Psoas muscle (tissue), 8 donors: Measurements from ENCODE around the gene NFKB2. TPM values are rescaled to one million over a fixed set of nuclear protein-coding genes. Genes with fewer than 3 reads are reported as not detected.

Experiments
- ATAC-seq, 4 donors: fragments of 200-7000 bp; cut with Tn5 transposase; one replicate each; pipeline ENCODE4 v1.9.1; 2020; ENCODE audit warnings: moderate library complexity in 3 of 4, mild to moderate bottlenecking in 2 of 4
- DNase-seq, 2 donors: peaks; one replicate each; pipeline ENCODE4 v3.0.0-alpha.2; 2020
- H3K27ac ChIP-seq: fragments of 200-600 bp; one replicate; pipeline ENCODE4 v1.8.0; 2022
- H3K27me3 ChIP-seq, 3 donors: fragments of 200-600 bp in 1 of 3; one replicate each; pipeline versions ENCODE4 v1.6.1 to v1.8.0; 2013 to 2022; ENCODE audit warnings: low read length in 2 of 3, mild to moderate bottlenecking in 2 of 3, moderate library complexity in 1 of 3; ENCODE audit not compliant: insufficient read depth in 3 of 3
- H3K36me3 ChIP-seq, 2 donors: fragments of 200-600 bp in 1 of 2; one replicate each; pipeline versions ENCODE4 v1.6.1 to v1.8.0; 2013 to 2022; ENCODE audit warnings: low read depth in 1 of 2, mild to moderate bottlenecking in 1 of 2, moderate library complexity in 1 of 2; ENCODE audit not compliant: insufficient read depth in 1 of 2
- H3K4me1 ChIP-seq: fragments of 200-600 bp; one replicate; pipeline ENCODE4 v1.8.0; 2022
- H3K4me3 ChIP-seq: fragments of 200-600 bp; one replicate; pipeline ENCODE4 v1.8.0; 2022; ENCODE audit warnings: mild to moderate bottlenecking
- H3K9me3 ChIP-seq: fragments of 200-600 bp; one replicate; pipeline ENCODE4 v1.8.0; 2022
- WGBS, 3 donors: extraction: QIAGEN DNeasy Blood & Tissue Kit; methylation state at CpG; one replicate each; pipeline versions ENCODE4 v1.1.6 to v1.1.7; 2013; 5-methylcytosine and 5-hydroxymethylcytosine counted together
- intact Hi-C, 2 donors: fragments of 100-400 bp; cut with DNase I; formaldehyde crosslinking; loops; one replicate each; pipeline versions ENCODE4 v1.11.0 to v1.14.2; 2022
- polyA plus RNA-seq, 3 donors: library from polyadenylated mRNA; stranded (reverse); fragments of 200-250 nt; gene quantifications; one replicate each; pipeline ENCODE4 v1.2.3, GENCODE V29; 2013
- total RNA-seq, 4 donors: library from RNA; stranded (reverse); fragmentation: NEBNext Ultra II Directional in 2 of 4; extraction: Animal tissue kit (Norgen Biotek cat#: 25700) in 2 of 4; gene quantifications; one replicate each; pipeline versions ENCODE4 v1.2.1 to v1.2.4, GENCODE V29; 2021 to 2023
- TF ChIP-seq, protein P1 (sequence below): fragments of 200-600 bp; IDR thresholded peaks from one replicate; pipeline ENCODE4 v1.8.0; 2022; ENCODE audit warnings: antibody characterized with exemption
- donor health status: healthy with polysubstance abuse.
- donor health status: DM: no; HTN: no; CAD: no; lungs with moderate emphysema.
- donor health status: Bipolar disorder and iron deficiency.
- donor health status: healthy.
- donor health status: DM: yes; HTN: yes; CAD: no.
- donor health status: DM: no; HTN: no; CAD: no.
- donor health status: DM: no; HTN: no; CAD: no.
- donor health status: DM: yes; HTN: yes; CAD: no.

Gene NFKB2
- total and polyA plus RNA-seq, 7 donors, result 8.3 to 86.0 (median 12.6) TPM

DNA sequence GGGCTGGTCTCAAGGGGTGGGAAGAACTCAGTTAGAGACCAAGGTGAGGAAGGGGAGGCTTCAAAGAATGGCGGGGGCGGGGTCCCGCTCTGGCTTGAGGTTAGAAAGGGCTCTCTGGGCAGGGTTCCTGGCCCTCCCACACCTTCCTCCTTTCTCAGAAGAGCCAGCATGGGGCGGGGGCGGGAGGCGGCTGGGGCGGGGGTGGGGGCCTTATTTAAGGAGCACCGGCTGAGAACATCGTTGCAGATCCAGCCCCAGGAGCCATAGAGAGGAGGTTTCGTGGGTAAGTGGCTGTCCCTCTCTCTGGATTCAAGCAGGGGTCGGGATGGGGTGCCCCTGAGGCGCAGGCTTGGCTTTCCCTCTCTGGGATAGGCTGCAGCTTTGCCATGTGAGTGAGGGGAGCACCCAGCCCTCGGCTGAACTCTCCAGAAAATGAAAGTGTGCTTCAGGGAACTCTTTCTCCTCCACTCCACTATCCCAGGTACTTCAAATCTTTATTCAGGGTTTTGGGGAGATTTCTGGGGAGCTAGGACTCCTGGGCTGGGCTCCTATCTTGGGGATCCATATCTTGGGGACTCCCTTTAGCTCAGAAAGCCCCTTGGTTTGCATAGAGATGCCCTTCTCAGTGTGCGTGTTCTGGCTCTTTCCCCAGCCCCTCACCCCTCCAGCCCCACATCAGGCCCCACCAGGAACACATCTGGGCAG lies 40.2 kb downstream of the NFKB2 start:
- Histone ChIP-seq H3K4me3 (peak overlapping the region; percentile 32), H3K27me3 (peaks cover 0 to 16% (median 3%) of the 10 kb centered on the region in 3 donors), H3K27ac (no peak overlapping the region), H3K9me3 (no peaks in the 10 kb centered on the region), H3K4me1 (peaks cover 7% of the 10 kb centered on the region), H3K36me3 (no peaks in the 10 kb centered on the region)
- ATAC-seq, result no peak
- peak in 1 of 2 donors; percentile 31 for DNase-seq
- 10 to 15% (median 15%) methylated on average over 10 to 14 of the region's 14 CpGs for WGBS, 3 donors
- intact Hi-C loops, result no loop called here
- TF ChIP-seq, protein P1, sequence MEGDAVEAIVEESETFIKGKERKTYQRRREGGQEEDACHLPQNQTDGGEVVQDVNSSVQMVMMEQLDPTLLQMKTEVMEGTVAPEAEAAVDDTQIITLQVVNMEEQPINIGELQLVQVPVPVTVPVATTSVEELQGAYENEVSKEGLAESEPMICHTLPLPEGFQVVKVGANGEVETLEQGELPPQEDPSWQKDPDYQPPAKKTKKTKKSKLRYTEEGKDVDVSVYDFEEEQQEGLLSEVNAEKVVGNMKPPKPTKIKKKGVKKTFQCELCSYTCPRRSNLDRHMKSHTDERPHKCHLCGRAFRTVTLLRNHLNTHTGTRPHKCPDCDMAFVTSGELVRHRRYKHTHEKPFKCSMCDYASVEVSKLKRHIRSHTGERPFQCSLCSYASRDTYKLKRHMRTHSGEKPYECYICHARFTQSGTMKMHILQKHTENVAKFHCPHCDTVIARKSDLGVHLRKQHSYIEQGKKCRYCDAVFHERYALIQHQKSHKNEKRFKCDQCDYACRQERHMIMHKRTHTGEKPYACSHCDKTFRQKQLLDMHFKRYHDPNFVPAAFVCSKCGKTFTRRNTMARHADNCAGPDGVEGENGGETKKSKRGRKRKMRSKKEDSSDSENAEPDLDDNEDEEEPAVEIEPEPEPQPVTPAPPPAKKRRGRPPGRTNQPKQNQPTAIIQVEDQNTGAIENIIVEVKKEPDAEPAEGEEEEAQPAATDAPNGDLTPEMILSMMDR, result no peak

DNA sequence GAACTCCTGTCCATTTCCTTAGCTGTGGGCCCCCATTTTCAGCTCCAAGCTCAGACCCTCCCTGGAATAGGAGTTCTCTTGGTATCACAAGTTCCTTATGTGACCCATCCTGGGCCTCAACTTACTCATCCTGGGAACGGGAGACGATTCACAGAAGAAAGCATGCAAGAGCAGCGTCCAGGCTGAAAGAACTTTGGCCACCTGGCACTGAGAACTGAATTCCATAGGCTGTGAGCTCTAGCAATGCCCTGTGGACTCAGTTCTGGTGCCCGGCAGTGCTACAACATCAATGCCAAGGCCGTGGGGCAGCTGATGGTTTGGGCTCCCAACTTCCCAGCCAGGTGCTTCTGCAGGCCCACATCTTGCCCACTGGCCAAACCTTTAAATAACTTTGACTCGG lies 40.8 kb downstream of the NFKB2 start:
- H3K4me1 ChIP-seq, result peaks cover 6% of the 10 kb centered on the region
- intact Hi-C loops, result no loop called here
- no peaks in the 10 kb centered on the region for H3K9me3 ChIP-seq
- WGBS, 3 donors, result 51 to 53% (median 51%) methylated on average over 6 of the region's 6 CpGs
- DNase-seq (peak in 1 of 2 donors; percentile 4), ATAC-seq (no peak)
- H3K4me3 ChIP-seq, result peak overlapping the region; percentile 32
- no peaks in the 10 kb centered on the region for H3K36me3 ChIP-seq
- H3K27ac ChIP-seq, result no peak overlapping the region
- H3K27me3 ChIP-seq, result peaks cover 0 to 16% (median 3%) of the 10 kb centered on the region in 3 donors
- TF ChIP-seq, protein P1, result no peak

DNA sequence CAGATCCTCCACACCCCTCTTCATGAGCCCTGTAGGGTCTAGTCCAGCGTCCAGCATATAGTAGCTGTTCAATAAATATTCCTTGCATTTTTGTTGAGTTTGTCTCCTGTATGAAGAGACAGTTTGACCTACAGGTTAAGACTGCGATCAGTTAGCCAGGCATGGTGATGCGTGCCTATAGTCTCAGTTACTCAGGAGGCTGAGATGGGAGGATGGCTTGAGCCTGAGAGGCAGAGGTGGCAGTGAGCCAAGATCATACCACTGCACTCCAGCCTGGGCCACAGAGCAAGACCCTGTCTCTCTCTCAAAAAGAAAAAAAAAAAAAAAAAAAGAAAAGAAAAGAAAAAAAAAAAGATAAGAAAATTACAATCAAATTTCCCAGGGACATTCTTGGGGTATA lies 42.0 kb downstream of the NFKB2 start:
- H3K36me3 ChIP-seq, result no peaks in the 10 kb centered on the region
- H3K4me3 ChIP-seq, result no peak overlapping the region
- no peaks in the 10 kb centered on the region for H3K9me3 ChIP-seq
- DNase-seq (peak in 1 of 2 donors; percentile 1), ATAC-seq (no peak)
- H3K4me1 ChIP-seq, result no peaks in the 10 kb centered on the region
- intact Hi-C loops, result no loop called here
- H3K27ac ChIP-seq, result no peak overlapping the region
- peaks cover 0 to 16% (median 3%) of the 10 kb centered on the region in 3 donors for H3K27me3 ChIP-seq
- TF ChIP-seq, protein P1, result no peak
- 89 to 92% (median 91%) methylated on average over 3 of the region's 3 CpGs for WGBS, 3 donors

DNA sequence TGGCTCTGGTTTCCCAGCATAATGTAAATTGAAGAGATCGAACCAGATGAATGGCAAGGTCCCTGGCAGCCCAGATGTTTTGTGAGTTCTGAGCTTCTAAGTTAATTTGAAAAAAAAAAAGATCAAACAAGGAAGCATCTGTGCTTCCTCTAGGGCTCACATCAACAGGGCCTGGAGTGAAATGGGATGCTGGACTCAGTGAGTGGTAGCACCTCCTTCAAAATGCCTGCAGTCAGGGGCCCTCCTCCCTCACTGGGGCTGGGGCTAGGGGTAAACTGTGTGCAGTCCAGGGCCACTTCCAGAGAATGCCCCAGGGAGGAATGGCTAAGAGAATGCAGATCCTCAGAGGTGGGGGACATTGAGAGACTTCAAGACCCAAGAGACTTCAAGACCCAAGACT lies 42.9 kb downstream of the NFKB2 start:
- no peaks in the 10 kb centered on the region for H3K36me3 ChIP-seq
- 80 to 89% (median 87%) methylated on average over 1 of the region's 1 CpG for WGBS, 3 donors
- no peak overlapping the region for H3K27ac ChIP-seq
- H3K27me3 ChIP-seq, result peaks cover 0 to 16% (median 3%) of the 10 kb centered on the region in 3 donors
- intact Hi-C loops, result no loop called here
- H3K4me3 ChIP-seq, result no peak overlapping the region
- DNase-seq (no peak), ATAC-seq (no peak)
- H3K4me1 ChIP-seq, result no peaks in the 10 kb centered on the region
- TF ChIP-seq, protein P1, result no peak
- no peaks in the 10 kb centered on the region for H3K9me3 ChIP-seq
